K562 (cell line): ENCODE results near the gene DNM1.
A peak's percentile ranks its signal among the peaks of the same experiment; 100 is the strongest.

ENCODE experiments used
- ASH1L ChIP-seq: fragments of 450-650 bp; IDR thresholded peaks from 2 replicates; pipeline ENCODE4 v1.6.1; 2018; ENCODE audit warnings: borderline replicate concordance, mild to moderate bottlenecking, low read depth; ENCODE audit not compliant: partially characterized antibody
- BHLHE40 ChIP-seq: IDR thresholded peaks from 2 replicates; pipeline ENCODE4 v1.6.1; 2011; ENCODE audit warnings: low read length, improper control_type of control experiment
- GATA2 ChIP-seq: sonication (generic); formaldehyde crosslinking; IDR thresholded peaks from 2 replicates; pipeline ENCODE4 v1.4.0; 2020; ENCODE audit warnings: mild to moderate bottlenecking, missing genetic modification reagents
- HNRNPH1 ChIP-seq: fragments of 200-400 bp; formaldehyde crosslinking; optimal IDR thresholded peaks from 2 replicates; pipeline ENCODE3; 2017; ENCODE audit warnings: low read depth, mild to moderate bottlenecking, low read length, moderate library complexity
- IFI16 ChIP-seq: fragments of 250-450 bp; sonication (Bioruptor Pico); IDR thresholded peaks from 2 replicates; pipeline ENCODE4 v2.1.2; 2022; ENCODE audit warnings: mild to moderate bottlenecking, inconsistent platforms
- JUNB ChIP-seq: fragments of 450-650 bp; formaldehyde crosslinking; conservative IDR thresholded peaks from 2 replicates; pipeline ENCODE4 v1.4.0; 2020; ENCODE audit warnings: mild to moderate bottlenecking
- REST ChIP-seq, 2 experiments: fragments of 450-650 bp; formaldehyde crosslinking in 1 of 2; IDR thresholded peaks; 2 replicates each; pipeline versions ENCODE4 v1.4.0 to v1.6.1; 2014 to 2020; ENCODE audit warnings: mild to moderate bottlenecking in 2 of 2, borderline replicate concordance in 1 of 2, low read depth in 1 of 2
- SMC3 ChIP-seq: conservative IDR thresholded peaks from 2 replicates; pipeline ENCODE4 v1.6.1; 2011; ENCODE audit warnings: low read depth, low read length, improper control_type of control experiment; ENCODE audit not compliant: insufficient read depth
- SRF ChIP-seq, 2 experiments: fragments of 250-450, 450-650 bp in 1 of 2; sonication (Bioruptor Pico) in 1 of 2; sonication (generic) in 1 of 2; formaldehyde crosslinking; IDR thresholded peaks; 2 replicates each; pipeline versions ENCODE4 v1.5.0 to v1.5.1; 2020 to 2022; ENCODE audit warnings: mild to moderate bottlenecking in 1 of 2, missing genetic modification reagents in 1 of 2
- ZNF644 ChIP-seq: fragments of 200-800 bp; sonication (Bioruptor generic); IDR thresholded peaks from 2 replicates; pipeline ENCODE4 v1.6.1; 2016; ENCODE audit warnings: low read depth, missing genetic modification characterization, missing compliant biosample characterization

GRCh38 chr9:128249908-128250838 is 47.0 kb downstream of the DNM1 start:
- TF ChIP-seq JUNB = no peak
- no peak for TF ChIP-seq SRF (CRISPR knock-in tag; IDR thresholded peaks at IDR 0.05)
- TF ChIP-seq GATA2 (CRISPR knock-in tag) = no peak
- 0 out of 2 replicates have a peak, but pooled peaks have one; percentile 3 for TF ChIP-seq BHLHE40
- TF ChIP-seq REST (IDR thresholded peaks at IDR 0.05; ENCODE audit: borderline replicate concordance) = no peak
- TF ChIP-seq REST (CRISPR knock-in tag; IDR thresholded peaks at IDR 0.05; ENCODE audit: low read depth) = peak; percentile 76; the same call in 1 of the 2 replicates
- no peak for TF ChIP-seq ASH1L
- no peak for TF ChIP-seq ZNF644
- no peak for TF ChIP-seq HNRNPH1
- no peak for TF ChIP-seq IFI16 (CRISPR knock-in tag)
- no peak; the same call in 1 of the 2 replicates for TF ChIP-seq SMC3
